Occipital lobe (tissue), 2 donors: ENCODE data around the gene RTCA. TPM values are rescaled to one million over a fixed set of nuclear protein-coding genes. Genes with fewer than 3 reads are reported as not detected.

Experiments
- small RNA-seq: library from RNA; depleted of rRNA; stranded (forward); fragments of <200 nt; gene quantifications from one replicate; pipeline ENCODE3, GENCODE V24; 2014
- total RNA-seq: library from RNA; depleted of rRNA; stranded (reverse); fragments of >200 nt; gene quantifications from one replicate; pipeline ENCODE4 v1.2.3, GENCODE V29; 2014

RTCA gene
- total RNA-seq, 1 donor from 2014 or later: 60.8 TPM

Small RNA genes lying within 50 kb of the gene (small RNA-seq; reads per million reads assigned to genes)
- gene AL445928.1 (not detected), gene MIR553 (not detected)

Other genes with a start within 250 kb of the RTCA start
- 4.7 TPM for gene SASS6, start 133.3 kb upstream of the RTCA start, total RNA-seq
- 33.8 TPM for gene TRMT13, start 133.1 kb upstream of the RTCA start, total RNA-seq
- 8.0 TPM for gene LRRC39, start 88.0 kb upstream of the RTCA start, total RNA-seq
- 7.8 TPM for gene DBT, start 16.4 kb upstream of the RTCA start, total RNA-seq
- gene CDC14A, start 86.3 kb downstream of the RTCA start, total RNA-seq: 5.1 TPM